ENCODE measurements around the gene EXOC3.
"Not testable (repeated sequence)": the region's sequence is repeated elsewhere in the genome, so short reads cannot be mapped to it uniquely, and the experiment has no call there.

EXOC3 gene

GRCh38 chr5:504326-505154, 61.6 kb downstream of the EXOC3 start:
- no peak for DNase-seq (ENCODE audit: low read depth in 1 of 2, low spot score in 1 of 2)
- Histone ChIP-seq H3K27ac (replicated peaks) (no peak overlapping the region), H3K4me3 (replicated peaks; ENCODE audit: insufficient read depth, low read length) (no peak overlapping the region), H3K27me3 (ENCODE audit: insufficient read depth, poor library complexity, severe bottlenecking) (peaks cover 3% of the 10 kb centered on the region)
- no peak for TF ChIP-seq POLR2AphosphoS5 (IDR thresholded peaks at IDR 0.05; ENCODE audit: low read depth)
- no peak for TF ChIP-seq SPI1 (IDR thresholded peaks at IDR 0.05; ENCODE audit: borderline replicate concordance, low read depth)
- TF ChIP-seq, protein P1, sequence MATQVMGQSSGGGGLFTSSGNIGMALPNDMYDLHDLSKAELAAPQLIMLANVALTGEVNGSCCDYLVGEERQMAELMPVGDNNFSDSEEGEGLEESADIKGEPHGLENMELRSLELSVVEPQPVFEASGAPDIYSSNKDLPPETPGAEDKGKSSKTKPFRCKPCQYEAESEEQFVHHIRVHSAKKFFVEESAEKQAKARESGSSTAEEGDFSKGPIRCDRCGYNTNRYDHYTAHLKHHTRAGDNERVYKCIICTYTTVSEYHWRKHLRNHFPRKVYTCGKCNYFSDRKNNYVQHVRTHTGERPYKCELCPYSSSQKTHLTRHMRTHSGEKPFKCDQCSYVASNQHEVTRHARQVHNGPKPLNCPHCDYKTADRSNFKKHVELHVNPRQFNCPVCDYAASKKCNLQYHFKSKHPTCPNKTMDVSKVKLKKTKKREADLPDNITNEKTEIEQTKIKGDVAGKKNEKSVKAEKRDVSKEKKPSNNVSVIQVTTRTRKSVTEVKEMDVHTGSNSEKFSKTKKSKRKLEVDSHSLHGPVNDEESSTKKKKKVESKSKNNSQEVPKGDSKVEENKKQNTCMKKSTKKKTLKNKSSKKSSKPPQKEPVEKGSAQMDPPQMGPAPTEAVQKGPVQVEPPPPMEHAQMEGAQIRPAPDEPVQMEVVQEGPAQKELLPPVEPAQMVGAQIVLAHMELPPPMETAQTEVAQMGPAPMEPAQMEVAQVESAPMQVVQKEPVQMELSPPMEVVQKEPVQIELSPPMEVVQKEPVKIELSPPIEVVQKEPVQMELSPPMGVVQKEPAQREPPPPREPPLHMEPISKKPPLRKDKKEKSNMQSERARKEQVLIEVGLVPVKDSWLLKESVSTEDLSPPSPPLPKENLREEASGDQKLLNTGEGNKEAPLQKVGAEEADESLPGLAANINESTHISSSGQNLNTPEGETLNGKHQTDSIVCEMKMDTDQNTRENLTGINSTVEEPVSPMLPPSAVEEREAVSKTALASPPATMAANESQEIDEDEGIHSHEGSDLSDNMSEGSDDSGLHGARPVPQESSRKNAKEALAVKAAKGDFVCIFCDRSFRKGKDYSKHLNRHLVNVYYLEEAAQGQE (IDR thresholded peaks at IDR 0.05; ENCODE audit: insufficient replicate concordance, low read depth) = no peak
- no peak for TF ChIP-seq CTCF (IDR thresholded peaks at IDR 0.05; ENCODE audit: insufficient read depth, low read length)
- no peak for TF ChIP-seq GABPA (IDR thresholded peaks at IDR 0.05; ENCODE audit: low read depth)

- no peak overlapping the region for H3K4me3 ChIP-seq (replicated peaks; ENCODE audit: insufficient read depth, low read length)
- H3K27me3 ChIP-seq (ENCODE audit: insufficient read depth, poor library complexity, severe bottlenecking) = peaks cover 3% of the 10 kb centered on the region
- DNase-seq (ENCODE audit: low read depth in 1 of 2, low spot score in 1 of 2) = no peak
- TF ChIP-seq CTCF (IDR thresholded peaks at IDR 0.05; ENCODE audit: insufficient read depth, low read length) = no peak
- TF ChIP-seq GABPA (IDR thresholded peaks at IDR 0.05; ENCODE audit: low read depth) = no peak
- TF ChIP-seq, protein P1 (IDR thresholded peaks at IDR 0.05; ENCODE audit: insufficient replicate concordance, low read depth) = no peak
- TF ChIP-seq SPI1 (IDR thresholded peaks at IDR 0.05; ENCODE audit: borderline replicate concordance, low read depth) = no peak
- no peak for TF ChIP-seq POLR2AphosphoS5 (IDR thresholded peaks at IDR 0.05; ENCODE audit: low read depth)
- H3K27ac ChIP-seq (replicated peaks) = no peak overlapping the region
These were observed 63.1 kb downstream of the EXOC3 start for GRCh38 chr5:505951-506525.

DNA sequence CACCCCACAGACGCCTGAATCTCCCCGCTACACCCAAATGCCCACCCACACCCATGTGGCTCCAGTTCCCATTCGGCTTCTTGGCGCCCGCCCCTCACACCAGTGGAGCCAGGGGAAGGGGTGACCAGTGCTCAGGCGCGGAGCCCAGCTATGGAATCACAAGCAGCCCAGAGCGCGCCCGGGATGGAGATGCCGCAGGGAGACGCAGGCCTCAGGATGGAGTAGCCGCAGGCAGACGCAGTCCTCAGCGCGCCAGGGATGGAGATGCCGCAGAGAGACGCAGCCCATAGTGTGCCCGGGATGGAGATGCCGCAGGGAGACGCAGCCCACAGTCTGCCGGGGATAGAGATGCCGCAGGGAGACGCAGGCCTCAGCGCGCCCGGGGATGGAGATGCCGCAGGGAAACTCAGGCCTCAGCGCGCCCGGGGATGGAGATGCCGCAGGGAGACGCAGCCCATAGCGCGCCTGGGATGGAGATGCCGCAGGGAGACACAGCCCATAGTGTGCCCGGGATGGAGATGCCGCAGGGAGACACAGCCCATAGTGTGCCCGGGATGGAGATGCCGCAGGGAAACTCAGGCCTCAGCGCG, 65.1 kb downstream of the EXOC3 start:
- not testable (repeated sequence) for H3K27me3 ChIP-seq (ENCODE audit: insufficient read depth, poor library complexity, severe bottlenecking); H3K4me3 ChIP-seq (replicated peaks; ENCODE audit: insufficient read depth, low read length); DNase-seq (ENCODE audit: low read depth in 1 of 2, low spot score in 1 of 2); H3K27ac ChIP-seq (replicated peaks)

DNA sequence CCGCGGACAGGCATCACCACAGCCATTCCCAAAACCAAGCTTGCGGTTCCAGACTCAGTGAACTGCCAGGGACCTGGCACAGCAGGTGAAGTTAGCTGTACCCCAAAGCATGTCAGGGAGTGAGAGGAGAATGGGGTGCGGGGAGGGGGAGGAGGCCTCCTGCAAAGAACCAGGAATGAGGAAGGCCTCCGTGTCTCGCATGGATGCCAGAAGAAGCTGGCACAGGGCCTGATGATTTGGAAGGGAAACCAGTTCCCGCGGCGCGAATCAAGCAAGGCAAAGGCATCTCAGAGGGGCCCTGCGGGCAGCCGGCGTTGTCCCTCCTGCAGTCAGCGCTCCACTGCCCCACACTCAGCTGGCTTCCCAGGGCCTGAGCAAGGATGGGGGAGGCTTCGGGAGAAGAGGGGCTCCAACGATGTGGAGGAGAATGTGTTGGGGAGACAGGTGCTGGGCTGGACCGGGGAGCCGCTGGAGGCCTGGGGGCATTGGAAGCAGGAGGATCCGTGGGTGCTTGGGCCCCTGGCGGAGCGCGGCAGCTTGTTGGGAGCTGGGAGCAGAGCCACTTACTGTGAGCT, 66.7 kb downstream of the EXOC3 start:
- H3K27me3 ChIP-seq (ENCODE audit: insufficient read depth, poor library complexity, severe bottlenecking) = peaks cover 2% of the 10 kb centered on the region
- H3K4me3 ChIP-seq (replicated peaks; ENCODE audit: insufficient read depth, low read length) = no peak overlapping the region
- no peak for DNase-seq (ENCODE audit: low read depth in 1 of 2, low spot score in 1 of 2)
- TF ChIP-seq, protein P1 (IDR thresholded peaks at IDR 0.05; ENCODE audit: insufficient replicate concordance, low read depth) = no peak
- no peak for TF ChIP-seq SPI1 (IDR thresholded peaks at IDR 0.05; ENCODE audit: borderline replicate concordance, low read depth)
- no peak for TF ChIP-seq GABPA (IDR thresholded peaks at IDR 0.05; ENCODE audit: low read depth)
- TF ChIP-seq POLR2AphosphoS5 (IDR thresholded peaks at IDR 0.05; ENCODE audit: low read depth) = no peak
- TF ChIP-seq CTCF (IDR thresholded peaks at IDR 0.05; ENCODE audit: insufficient read depth, low read length) = no peak
- no peak overlapping the region for H3K27ac ChIP-seq (replicated peaks)

Data from HL-60 (cell line).